PC-9 (cell line): ENCODE measurements around the gene CERKL.

Source experiments
- CTCF ChIP-seq: fragments of 200-600 bp; sonication (generic); conservative IDR thresholded peaks from 2 replicates; pipeline ENCODE4 v1.6.1; 2017; ENCODE audit warnings: mixed run types, antibody characterized with exemption, mild to moderate bottlenecking, moderate library complexity
- EZH2 ChIP-seq: fragments of 200-600 bp; sonication (generic); IDR thresholded peaks from 2 replicates; pipeline ENCODE4 v1.8.0; 2017; ENCODE audit warnings: antibody characterized with exemption, low read depth

DNA sequence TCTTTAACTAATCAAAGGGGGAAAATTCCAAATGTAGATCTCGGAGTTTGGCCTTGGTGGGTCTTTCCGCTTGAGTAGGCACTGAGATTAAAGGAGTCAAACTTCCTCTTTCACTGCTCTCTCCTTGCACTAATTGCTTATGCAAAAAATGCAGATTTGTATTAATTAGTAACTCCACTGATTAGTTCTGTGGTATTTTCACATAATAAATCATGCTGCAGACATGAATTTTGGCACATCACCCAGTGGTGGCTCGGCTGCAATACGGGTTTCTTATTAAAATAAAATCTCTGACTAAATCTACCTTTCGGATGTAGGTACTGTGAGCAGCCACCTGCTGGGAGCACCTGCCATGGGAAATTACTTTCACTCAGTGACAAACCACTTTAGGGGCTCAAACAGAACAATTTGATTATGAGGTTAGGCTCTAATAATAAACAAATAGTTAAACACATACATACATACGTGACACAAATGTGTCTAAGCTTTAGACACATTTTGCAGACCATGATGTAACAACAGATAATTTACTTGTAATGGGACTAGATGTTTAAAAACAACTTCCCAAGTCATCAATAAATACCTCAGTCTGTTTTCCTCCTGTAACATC, 29.8 kb upstream of the CERKL start:
- TF ChIP-seq CTCF (no peak), EZH2 (no peak)
